GM18505 (cell line): Measurements from ENCODE around the gene EHMT1.

Source experiments
- ATAC-seq: cut with Tn5 transposase; IDR thresholded peaks from one replicate; pipeline ENCODE4 v1.9.1; 2021; ENCODE audit not compliant: unreplicated experiment
- POLR2A ChIP-seq: IDR thresholded peaks from 4 replicates; pipeline ENCODE4 v1.6.1; 2011; ENCODE audit warnings: borderline replicate concordance; ENCODE audit not compliant: insufficient read depth, insufficient read length; ENCODE audit errors: extremely low read depth

The EHMT1 gene

GRCh38 chr9:137814436-137814835, 195.6 kb downstream of the EHMT1 start:
- TF ChIP-seq POLR2A = no peak
- no peak for ATAC-seq

- no peak for ATAC-seq
- no peak for TF ChIP-seq POLR2A
These were observed 196.0 kb downstream of the EHMT1 start for GRCh38 chr9:137814841-137815240.

GRCh38 chr9:137815256-137816255, 196.8 kb downstream of the EHMT1 start:
- TF ChIP-seq POLR2A = no peak
- no peak for ATAC-seq

- TF ChIP-seq POLR2A = no peak
- ATAC-seq = no peak
These were observed 197.9 kb downstream of the EHMT1 start for GRCh38 chr9:137816531-137817235.

GRCh38 chr9:137817236-137818200, 198.7 kb downstream of the EHMT1 start:
- TF ChIP-seq POLR2A = no peak

GRCh38 chr9:137818286-137818685, 199.5 kb downstream of the EHMT1 start:
- no peak for TF ChIP-seq POLR2A
- ATAC-seq = no peak

More at GRCh38 chr9:137817236-137818200, 198.7 kb downstream of the EHMT1 start:
- ATAC-seq = no peak

- no peak for ATAC-seq
- TF ChIP-seq POLR2A = no peak
These were observed 201.5 kb downstream of the EHMT1 start for GRCh38 chr9:137820161-137820855.

- ATAC-seq = no peak
- TF ChIP-seq POLR2A = no peak
These were observed 205.4 kb downstream of the EHMT1 start for GRCh38 chr9:137823986-137824771.

- no peak for ATAC-seq
- no peak for TF ChIP-seq POLR2A
These were observed 206.7 kb downstream of the EHMT1 start for GRCh38 chr9:137825324-137825989.

- no peak for ATAC-seq
- no peak for TF ChIP-seq POLR2A
These were observed 209.2 kb downstream of the EHMT1 start for GRCh38 chr9:137827908-137828526.
